Osteocyte (in vitro differentiated cells): ENCODE results near the gene RASGRP2. TPM values are rescaled to one million over a fixed set of nuclear protein-coding genes. Genes with fewer than 3 reads are reported as not detected.

Source experiments
- DNase-seq: peaks from one replicate; pipeline ENCODE4 v3.0.0; 2021; ENCODE audit warnings: mixed read lengths; ENCODE audit not compliant: unreplicated experiment; ENCODE audit errors: extremely low spot score
- H3K27ac Mint-ChIP-seq: one replicate; pipeline ENCODE4 v1.8.0; 2021; ENCODE audit warnings: mild to moderate bottlenecking, mixed read lengths; ENCODE audit not compliant: unreplicated experiment
- H3K27me3 Mint-ChIP-seq: one replicate; pipeline ENCODE4 v1.8.0; 2021; ENCODE audit warnings: mixed read lengths; ENCODE audit not compliant: unreplicated experiment
- H3K36me3 Mint-ChIP-seq: one replicate; pipeline ENCODE4 v1.8.0; 2021; ENCODE audit warnings: mixed read lengths; ENCODE audit not compliant: unreplicated experiment
- H3K4me1 Mint-ChIP-seq: one replicate; pipeline ENCODE4 v1.8.0; 2021; ENCODE audit warnings: mixed read lengths; ENCODE audit not compliant: unreplicated experiment
- H3K4me3 Mint-ChIP-seq: one replicate; pipeline ENCODE4 v1.8.0; 2021; ENCODE audit warnings: mild to moderate bottlenecking, moderate library complexity, mixed read lengths; ENCODE audit not compliant: unreplicated experiment
- H3K9me3 Mint-ChIP-seq: one replicate; pipeline ENCODE4 v1.8.0; 2021; ENCODE audit warnings: mixed read lengths; ENCODE audit not compliant: unreplicated experiment
- total RNA-seq: library from RNA; stranded (reverse); gene quantifications from 2 replicates; pipeline ENCODE4 v1.2.1, GENCODE V29; 2021
- TF ChIP-seq, protein P1 (sequence below): fragments of 200-600 bp; sonication (generic); IDR thresholded peaks from 2 replicates; pipeline ENCODE4 v1.5.0; 2021; ENCODE audit warnings: antibody characterized with exemption, mild to moderate bottlenecking, moderate library complexity

RASGRP2 gene
- total RNA-seq, 1 donor from 2014 or later: 10.3 TPM

DNA sequence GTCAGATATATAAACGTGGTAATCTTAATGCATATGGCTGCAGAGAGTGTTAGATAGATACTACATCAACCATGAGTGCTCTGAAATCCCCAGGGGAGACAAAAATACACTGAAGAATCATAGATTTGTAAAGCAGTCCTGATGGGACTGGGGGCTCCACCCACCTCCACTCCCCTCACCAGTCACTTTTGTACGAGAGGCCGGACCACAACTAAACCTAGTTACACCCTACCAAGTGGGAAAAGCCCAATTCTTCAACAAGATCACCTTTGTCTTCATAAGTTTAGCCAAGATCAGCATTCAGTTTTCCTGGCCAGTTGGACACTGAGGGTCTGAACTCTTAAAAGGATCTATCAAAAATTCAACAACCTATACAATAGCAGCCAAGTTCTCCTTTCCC is 32.9 kb upstream of the RASGRP2 start:
- H3K9me3 Mint-ChIP-seq: no peaks in the 10 kb centered on the region
- TF ChIP-seq, protein P1, sequence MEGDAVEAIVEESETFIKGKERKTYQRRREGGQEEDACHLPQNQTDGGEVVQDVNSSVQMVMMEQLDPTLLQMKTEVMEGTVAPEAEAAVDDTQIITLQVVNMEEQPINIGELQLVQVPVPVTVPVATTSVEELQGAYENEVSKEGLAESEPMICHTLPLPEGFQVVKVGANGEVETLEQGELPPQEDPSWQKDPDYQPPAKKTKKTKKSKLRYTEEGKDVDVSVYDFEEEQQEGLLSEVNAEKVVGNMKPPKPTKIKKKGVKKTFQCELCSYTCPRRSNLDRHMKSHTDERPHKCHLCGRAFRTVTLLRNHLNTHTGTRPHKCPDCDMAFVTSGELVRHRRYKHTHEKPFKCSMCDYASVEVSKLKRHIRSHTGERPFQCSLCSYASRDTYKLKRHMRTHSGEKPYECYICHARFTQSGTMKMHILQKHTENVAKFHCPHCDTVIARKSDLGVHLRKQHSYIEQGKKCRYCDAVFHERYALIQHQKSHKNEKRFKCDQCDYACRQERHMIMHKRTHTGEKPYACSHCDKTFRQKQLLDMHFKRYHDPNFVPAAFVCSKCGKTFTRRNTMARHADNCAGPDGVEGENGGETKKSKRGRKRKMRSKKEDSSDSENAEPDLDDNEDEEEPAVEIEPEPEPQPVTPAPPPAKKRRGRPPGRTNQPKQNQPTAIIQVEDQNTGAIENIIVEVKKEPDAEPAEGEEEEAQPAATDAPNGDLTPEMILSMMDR: no peak
- DNase-seq: no peak
- no peaks in the 10 kb centered on the region for H3K27me3 Mint-ChIP-seq
- peak overlapping the region; percentile 81 for H3K4me3 Mint-ChIP-seq
- peaks cover 43% of the 10 kb centered on the region for H3K36me3 Mint-ChIP-seq
- peaks cover 32% of the 10 kb centered on the region for H3K4me1 Mint-ChIP-seq
- H3K27ac Mint-ChIP-seq: peak overlapping the region; percentile 70

DNA sequence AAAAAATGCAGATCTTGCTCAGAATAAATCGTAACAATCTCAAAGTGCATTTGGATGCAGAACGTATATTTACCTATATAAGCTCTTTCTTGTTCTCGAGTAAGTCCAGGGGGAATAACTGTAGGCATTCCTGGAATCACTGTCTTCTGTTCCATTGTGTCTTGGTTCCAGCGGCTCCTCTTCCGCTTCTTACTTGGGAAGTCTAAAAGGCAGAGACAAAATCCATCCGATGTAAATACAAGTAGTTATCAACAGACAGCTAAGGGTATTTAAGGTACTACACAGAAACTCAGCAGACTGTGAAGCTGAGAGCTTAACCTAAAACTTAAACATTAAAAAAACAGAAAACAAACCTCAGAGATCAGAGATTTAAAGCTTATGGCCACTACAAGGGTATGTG is 32.5 kb upstream of the RASGRP2 start:
- TF ChIP-seq, protein P1: no peak
- Mint-ChIP-seq H3K36me3 (peaks cover 47% of the 10 kb centered on the region), H3K9me3 (no peaks in the 10 kb centered on the region), H3K27ac (peak overlapping the region; percentile 1), H3K27me3 (no peaks in the 10 kb centered on the region), H3K4me3 (peak overlapping the region; percentile 81), H3K4me1 (peaks cover 32% of the 10 kb centered on the region)
- DNase-seq: no peak

DNA sequence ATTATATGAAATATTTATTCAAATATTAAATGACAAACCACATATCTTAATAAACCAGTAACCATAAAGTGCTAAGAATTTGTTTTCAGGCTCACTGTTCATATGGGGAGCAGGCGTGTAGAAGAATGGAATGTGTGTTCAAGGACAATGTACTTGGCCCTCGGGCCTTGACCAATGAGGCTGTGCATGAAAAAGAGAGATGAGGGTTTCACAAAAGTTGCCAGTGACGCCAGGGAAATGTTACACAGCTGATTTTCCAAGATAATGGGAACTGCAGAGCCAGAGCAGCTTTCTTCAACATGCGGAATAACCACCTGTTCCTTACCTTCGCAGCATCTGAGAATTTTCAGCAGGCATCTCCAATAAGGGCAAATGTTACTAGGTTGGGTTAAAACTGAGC is 30.2 kb upstream of the RASGRP2 start:
- Mint-ChIP-seq H3K4me3 (no peak overlapping the region), H3K9me3 (no peaks in the 10 kb centered on the region)

DNA sequence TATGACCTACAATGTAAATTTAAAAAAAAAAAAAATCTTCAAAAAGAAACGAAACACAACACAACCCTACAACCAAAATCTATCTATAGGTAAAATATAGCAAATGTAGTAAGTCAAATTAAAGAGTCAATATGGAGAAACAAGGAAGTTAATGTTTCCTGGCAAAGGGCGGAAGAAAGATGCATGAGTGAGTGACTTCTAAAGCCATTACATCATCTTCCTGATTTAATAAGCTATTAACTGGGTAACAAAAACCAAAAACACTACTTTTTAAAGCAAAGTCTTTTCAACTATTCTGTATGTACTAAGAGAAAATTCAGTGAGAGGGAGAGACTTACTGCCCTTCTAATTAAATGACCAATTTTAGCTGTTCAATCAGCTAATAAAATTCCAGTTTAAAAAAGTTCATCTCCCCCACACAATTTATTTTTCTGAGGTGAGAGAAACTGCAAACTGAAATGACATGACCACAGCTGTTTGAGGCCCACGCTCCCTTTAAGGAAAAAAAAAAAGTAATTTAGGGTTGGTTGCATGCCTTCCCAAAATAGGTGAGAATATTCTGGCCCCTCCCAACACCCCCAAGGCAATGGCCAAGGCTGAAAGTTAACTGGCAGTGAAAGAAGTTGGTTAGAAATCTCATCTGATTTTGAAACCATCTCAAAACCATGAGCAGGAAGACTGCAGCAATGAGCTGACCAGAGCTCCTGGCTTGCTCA is 28.5 kb upstream of the RASGRP2 start:
- Mint-ChIP-seq H3K27me3 (no peaks in the 10 kb centered on the region), H3K4me1 (peaks cover 25% of the 10 kb centered on the region), H3K9me3 (no peaks in the 10 kb centered on the region), H3K36me3 (peaks cover 74% of the 10 kb centered on the region), H3K4me3 (no peak overlapping the region), H3K27ac (no peak overlapping the region)
- TF ChIP-seq, protein P1: no peak
- no peak for DNase-seq

More for the DNA sequence above, 30.2 kb upstream of the RASGRP2 start:
- no peaks in the 10 kb centered on the region for H3K27me3 Mint-ChIP-seq
- peaks cover 57% of the 10 kb centered on the region for H3K36me3 Mint-ChIP-seq
- no peak for DNase-seq
- H3K4me1 Mint-ChIP-seq: peaks cover 28% of the 10 kb centered on the region
- H3K27ac Mint-ChIP-seq: no peak overlapping the region
- TF ChIP-seq, protein P1: no peak

DNA sequence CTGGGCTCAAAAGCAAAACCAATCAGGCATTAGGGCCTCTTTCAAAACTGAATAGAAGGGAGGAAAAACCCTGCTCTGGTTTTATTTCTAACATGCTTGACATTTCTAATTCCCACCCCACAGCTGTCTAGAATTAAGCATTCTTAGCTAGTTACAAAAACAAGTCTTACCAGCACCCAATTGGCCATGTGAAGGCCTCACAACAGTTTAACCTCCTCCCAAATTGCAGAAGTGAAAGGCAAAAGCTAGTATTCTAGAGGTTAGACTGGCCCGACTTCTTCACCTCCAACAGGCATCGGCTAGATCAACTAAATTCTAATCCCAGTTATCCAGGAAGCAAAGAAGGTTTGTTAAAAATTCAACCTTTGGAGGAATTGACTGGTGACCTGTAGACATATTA is 27.9 kb upstream of the RASGRP2 start:
- H3K27me3 Mint-ChIP-seq: no peaks in the 10 kb centered on the region
- no peaks in the 10 kb centered on the region for H3K9me3 Mint-ChIP-seq
- no peak for DNase-seq
- H3K4me3 Mint-ChIP-seq: no peak overlapping the region
- peaks cover 76% of the 10 kb centered on the region for H3K36me3 Mint-ChIP-seq
- no peak overlapping the region for H3K27ac Mint-ChIP-seq
- H3K4me1 Mint-ChIP-seq: peaks cover 19% of the 10 kb centered on the region
- TF ChIP-seq, protein P1: no peak
